ENCODE results near the gene CEBPA.

DNA sequence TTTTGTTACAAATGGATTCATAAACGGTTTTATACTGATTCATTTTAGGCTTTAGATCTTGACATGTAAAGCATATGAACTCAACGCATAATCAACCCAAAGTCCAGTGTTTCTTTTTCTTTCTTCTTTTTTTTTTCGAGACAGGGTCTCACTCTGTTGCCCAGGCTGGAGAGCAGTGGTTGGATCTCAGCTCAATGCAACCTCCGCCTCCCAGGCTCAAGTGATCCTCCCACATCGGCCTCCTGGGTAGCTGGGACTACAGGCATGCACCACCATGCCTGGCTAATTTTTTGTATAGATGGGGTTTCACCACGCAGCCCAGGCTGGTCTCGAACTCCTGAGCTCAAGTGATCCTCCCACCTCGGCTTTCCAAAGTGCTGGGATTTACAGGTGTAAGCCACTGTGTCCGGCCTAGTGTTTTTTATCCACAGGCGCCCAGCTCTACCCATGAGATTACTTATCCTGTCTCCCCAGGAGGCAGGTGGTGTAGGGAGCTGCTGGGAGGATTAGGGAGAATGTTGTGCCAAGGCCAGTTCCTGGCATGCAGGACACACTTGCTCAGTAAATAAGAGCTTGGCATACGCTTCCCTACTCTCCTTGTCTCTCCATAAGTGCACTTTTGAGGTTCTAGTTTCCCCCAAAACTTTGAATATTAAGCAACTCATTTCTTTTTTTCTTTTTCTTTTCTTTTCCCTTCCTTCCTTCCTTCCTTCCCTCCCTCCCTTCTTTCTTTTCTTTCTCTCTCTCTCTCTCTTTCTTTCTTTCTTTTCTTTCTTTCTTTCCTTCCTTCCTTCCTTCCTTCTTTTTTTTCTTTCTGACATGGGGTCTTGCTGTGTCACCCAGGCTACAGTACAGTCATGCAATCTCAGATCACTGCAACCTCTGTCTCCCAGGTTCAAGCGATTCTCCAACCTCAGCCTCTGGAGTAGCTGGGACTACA lies 4.8 kb upstream of the CEBPA start:
- TF ChIP-seq POLR2A (IDR thresholded peaks at IDR 0.05): no peak
- TF ChIP-seq, protein P1, sequence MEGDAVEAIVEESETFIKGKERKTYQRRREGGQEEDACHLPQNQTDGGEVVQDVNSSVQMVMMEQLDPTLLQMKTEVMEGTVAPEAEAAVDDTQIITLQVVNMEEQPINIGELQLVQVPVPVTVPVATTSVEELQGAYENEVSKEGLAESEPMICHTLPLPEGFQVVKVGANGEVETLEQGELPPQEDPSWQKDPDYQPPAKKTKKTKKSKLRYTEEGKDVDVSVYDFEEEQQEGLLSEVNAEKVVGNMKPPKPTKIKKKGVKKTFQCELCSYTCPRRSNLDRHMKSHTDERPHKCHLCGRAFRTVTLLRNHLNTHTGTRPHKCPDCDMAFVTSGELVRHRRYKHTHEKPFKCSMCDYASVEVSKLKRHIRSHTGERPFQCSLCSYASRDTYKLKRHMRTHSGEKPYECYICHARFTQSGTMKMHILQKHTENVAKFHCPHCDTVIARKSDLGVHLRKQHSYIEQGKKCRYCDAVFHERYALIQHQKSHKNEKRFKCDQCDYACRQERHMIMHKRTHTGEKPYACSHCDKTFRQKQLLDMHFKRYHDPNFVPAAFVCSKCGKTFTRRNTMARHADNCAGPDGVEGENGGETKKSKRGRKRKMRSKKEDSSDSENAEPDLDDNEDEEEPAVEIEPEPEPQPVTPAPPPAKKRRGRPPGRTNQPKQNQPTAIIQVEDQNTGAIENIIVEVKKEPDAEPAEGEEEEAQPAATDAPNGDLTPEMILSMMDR (IDR thresholded peaks at IDR 0.05): no peak

All from suprapubic skin (tissue), 3 donors.